IMR-90 (cell line): ENCODE data around the gene TKFC. TPM values are rescaled to one million over a fixed set of nuclear protein-coding genes. Genes with fewer than 3 reads are reported as not detected.

ENCODE experiments used
- ATAC-seq: fragments of 200-7000 bp; cut with Tn5 transposase; 2 replicates; pipeline ENCODE4 v1.9.1; 2020; ENCODE audit warnings: low read depth, mild to moderate bottlenecking, moderate library complexity
- BruUV-seq: library from RNA; stranded (reverse); fragments of 400-500 nt; replicated peaks from 2 replicates; lab custom pipeline; 2021; lab: Mats Ljungman, UMichigan
- CTCF ChIA-PET: fragments of 300-600 bp; formaldehyde crosslinking; extraction: SDS; loops from one replicate; lab custom pipeline; 2021; ENCODE audit warnings: antibody characterized with exemption; lab: Yijun Ruan, JAX
- POLR2A ChIA-PET: fragments of 300-600 bp; sonication (Branson Sonifier 250); formaldehyde crosslinking; loops from one replicate; lab custom pipeline; 2022; ENCODE audit warnings: antibody characterized with exemption; ENCODE audit not compliant: unreplicated experiment; lab: Charles Lee
- DNase-seq: peaks from one replicate; pipeline ENCODE4 v3.0.0; 2013
- H2AFZ ChIP-seq: replicated peaks from 2 replicates; pipeline ENCODE3; 2013; ENCODE audit warnings: low read length, mild to moderate bottlenecking; ENCODE audit not compliant: poor library complexity
- H2AK5ac ChIP-seq: 2 replicates; pipeline ENCODE4 v1.6.1; 2013; ENCODE audit warnings: low read depth, low read length, inconsistent platforms
- H2AK9ac ChIP-seq: replicated peaks from 2 replicates; pipeline ENCODE3; 2013; ENCODE audit warnings: mild to moderate bottlenecking, low read depth, low read length, moderate library complexity; ENCODE audit not compliant: poor library complexity
- H2BK120ac ChIP-seq: 2 replicates; pipeline ENCODE4 v1.6.1; 2013; ENCODE audit warnings: low read depth, low read length, inconsistent platforms
- H2BK15ac ChIP-seq: 3 replicates; pipeline ENCODE4 v1.6.1; 2013; ENCODE audit warnings: low read depth, low read length, inconsistent platforms
- H2BK20ac ChIP-seq: 2 replicates; pipeline ENCODE4 v1.6.1; 2013; ENCODE audit warnings: low read depth, mild to moderate bottlenecking, inconsistent platforms, low read length, moderate library complexity
- H2BK5ac ChIP-seq: 2 replicates; pipeline ENCODE4 v1.6.1; 2013; ENCODE audit warnings: mild to moderate bottlenecking, low read depth, low read length, inconsistent platforms; ENCODE audit not compliant: poor library complexity, severe bottlenecking
- H3K14ac ChIP-seq: replicated peaks from 2 replicates; pipeline ENCODE4 v1.6.1; 2013; ENCODE audit warnings: low read depth, low read length, inconsistent platforms
- H3K18ac ChIP-seq: 2 replicates; pipeline ENCODE4 v1.6.1; 2013; ENCODE audit warnings: low read depth, low read length, control low read depth
- H3K23ac ChIP-seq: 2 replicates; pipeline ENCODE4 v1.6.1; 2013; ENCODE audit warnings: low read depth, low read length, inconsistent platforms
- H3K27ac ChIP-seq: 2 replicates; pipeline ENCODE4 v1.5.1; 2013; ENCODE audit warnings: mild to moderate bottlenecking, control low read depth, low read length; ENCODE audit not compliant: insufficient read depth
- H3K27me3 ChIP-seq: 2 replicates; pipeline ENCODE4 v1.6.1; 2013; ENCODE audit warnings: low read length; ENCODE audit not compliant: control insufficient read depth, insufficient read depth
- H3K36me3 ChIP-seq: 2 replicates; pipeline ENCODE4 v1.6.1; 2013; ENCODE audit warnings: low read length, mixed read lengths; ENCODE audit not compliant: control insufficient read depth, insufficient read depth
- H3K4ac ChIP-seq: 2 replicates; pipeline ENCODE4 v1.6.1; 2013; ENCODE audit warnings: low read depth, low read length, inconsistent platforms
- H3K4me1 ChIP-seq: 2 replicates; pipeline ENCODE4 v1.6.1; 2013; ENCODE audit warnings: low read length, mixed read lengths; ENCODE audit not compliant: control insufficient read depth, insufficient read depth
- H3K4me2 ChIP-seq: 2 replicates; pipeline ENCODE4 v1.6.1; 2013; ENCODE audit warnings: low read depth, mild to moderate bottlenecking, control low read depth, low read length, moderate library complexity
- H3K4me3 ChIP-seq: 2 replicates; pipeline ENCODE4 v1.5.1; 2013; ENCODE audit warnings: low read depth, mild to moderate bottlenecking, control low read depth, low read length, moderate library complexity; ENCODE audit not compliant: insufficient read depth
- H3K56ac ChIP-seq: 2 replicates; pipeline ENCODE4 v1.6.1; 2013; ENCODE audit warnings: low read length, inconsistent platforms; ENCODE audit not compliant: insufficient read depth; ENCODE audit errors: extremely low read depth
- H3K79me1 ChIP-seq, 2 experiments: 2 replicates each; pipeline ENCODE4 v1.6.1; 2013; ENCODE audit warnings: low read length in 2 of 2, inconsistent platforms in 1 of 2, low read depth in 1 of 2
- H3K9ac ChIP-seq: 2 replicates; pipeline ENCODE4 v1.6.1; 2013; ENCODE audit warnings: low read depth, low read length, control low read depth
- H3K9me1 ChIP-seq: 2 replicates; pipeline ENCODE4 v1.6.1; 2013; ENCODE audit warnings: low read length, inconsistent platforms; ENCODE audit not compliant: insufficient read depth
- H3K9me3 ChIP-seq: 2 replicates; pipeline ENCODE4 v1.6.1; 2013; ENCODE audit warnings: low read length; ENCODE audit not compliant: control insufficient read depth, insufficient read depth
- H4K20me1 ChIP-seq: 2 replicates; pipeline ENCODE4 v1.6.1; 2013; ENCODE audit warnings: low read length, inconsistent platforms; ENCODE audit not compliant: insufficient read depth
- H4K5ac ChIP-seq: 2 replicates; pipeline ENCODE4 v1.6.1; 2013; ENCODE audit warnings: mild to moderate bottlenecking, low read depth, low read length, control low read depth
- H4K8ac ChIP-seq, 2 experiments: 2 replicates each; pipeline ENCODE4 v1.6.1; 2013; ENCODE audit warnings: low read depth in 2 of 2, low read length in 2 of 2, control low read depth in 1 of 2, inconsistent platforms in 1 of 2
- H4K91ac ChIP-seq: 2 replicates; pipeline ENCODE4 v1.6.1; 2013; ENCODE audit warnings: low read depth, low read length, inconsistent platforms; ENCODE audit not compliant: insufficient read depth
- FOS ChIP-seq: fragments of 150-350 bp; IDR thresholded peaks from 2 replicates; pipeline ENCODE4 v1.6.1; 2016; ENCODE audit warnings: low read depth, low read length
- MAZ ChIP-seq: IDR thresholded peaks from 2 replicates; pipeline ENCODE4 v1.6.1; 2012; ENCODE audit warnings: low read depth, mild to moderate bottlenecking, low read length, improper control_type of control experiment, moderate library complexity, borderline replicate concordance
- POLR2A ChIP-seq: IDR thresholded peaks from 2 replicates; pipeline ENCODE4 v1.6.1; 2012; ENCODE audit warnings: mild to moderate bottlenecking, low read depth, low read length
- WGBS, 2 experiments: methylation state at CpG; one replicate each; pipeline versions ENCODE4 v1.1.5 to v1.1.7; 2013; ENCODE audit warnings: missing lambda C conversion rate in 2 of 2; ENCODE audit not compliant: insufficient read length in 1 of 2; ENCODE audit errors: extremely low coverage in 2 of 2; 5-methylcytosine and 5-hydroxymethylcytosine counted together
- dilution Hi-C: fragments of 300-500 bp; cut with HindIII; formaldehyde crosslinking; loops from one replicate; pipeline ENCODE4 v1.14.3; 2018; ENCODE audit warnings: low sequenced_read_pairs; ENCODE audit not compliant: unreplicated experiment
- in situ Hi-C: fragments of 300-500 bp; cut with MboI; formaldehyde crosslinking; loops from 3 replicates; pipeline ENCODE4 v1.14.3; 2019; ENCODE audit warnings: low sequenced_read_pairs, inconsistent platforms, mixed read lengths
- intact Hi-C: fragments of 100-400 bp; cut with micrococcal nuclease; formaldehyde crosslinking; loops from 2 replicates; pipeline ENCODE4 v1.10.0; 2022
- polyA plus RNA-seq, 3 experiments: library from polyadenylated mRNA; depleted of rRNA; stranded (reverse); fragments of >200 nt; gene quantifications; 2 replicates each; pipeline ENCODE4 v1.2.3, GENCODE V29; 2012; ENCODE audit warnings: low replicate concordance in 1 of 3
- total RNA-seq: library from RNA; depleted of rRNA; stranded (reverse); fragments of >200 nt; gene quantifications from 2 replicates; pipeline ENCODE4 v1.2.3, GENCODE V29; 2012

The TKFC gene
- total and polyA plus RNA-seq, 2 of the 4 experiments (the other 2 are of a cell fraction): 10.4 to 30.8 TPM

DNA sequence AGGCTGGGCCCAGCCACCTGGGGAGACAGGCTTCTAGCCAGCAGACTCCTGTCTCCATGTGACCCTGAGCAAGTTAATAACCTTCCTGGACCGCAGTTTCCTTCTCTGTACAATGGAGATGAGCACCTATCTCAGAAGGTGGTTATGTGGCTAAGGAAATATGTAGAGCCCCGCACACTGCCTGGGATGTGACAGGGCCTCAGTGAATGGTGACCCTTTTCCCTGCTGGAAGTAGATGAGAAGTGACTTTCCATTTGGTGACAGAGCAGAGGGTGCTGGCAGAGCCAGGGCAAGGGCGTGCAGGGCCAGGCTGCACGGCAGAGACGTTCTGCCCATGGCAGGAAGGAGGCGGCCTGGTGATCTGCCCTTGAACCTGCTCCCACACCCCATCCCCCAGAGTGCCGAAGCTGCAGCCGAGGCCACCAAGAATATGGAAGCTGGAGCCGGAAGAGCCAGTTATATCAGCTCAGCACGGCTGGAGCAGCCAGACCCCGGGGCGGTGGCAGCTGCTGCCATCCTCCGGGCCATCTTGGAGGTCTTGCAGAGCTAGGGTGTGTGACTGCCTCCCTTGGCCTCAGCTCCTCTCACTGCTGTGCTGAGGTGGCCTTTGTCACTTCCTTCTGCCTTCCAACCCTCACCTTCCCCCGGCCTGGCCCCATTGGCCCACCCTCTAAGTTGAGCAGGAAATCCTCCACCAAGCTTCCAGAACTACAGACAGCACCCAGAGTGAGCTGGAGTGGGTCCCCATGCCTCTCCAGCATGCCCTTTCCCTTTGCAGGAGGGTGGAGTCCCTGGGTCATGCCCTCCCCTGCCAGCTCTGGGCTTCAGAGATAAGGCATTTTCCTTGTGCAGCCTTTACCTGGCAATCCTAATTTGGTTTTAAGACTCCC, 13.2 kb downstream of the TKFC start (continued):
- TF ChIP-seq MAZ: no peak

DNA sequence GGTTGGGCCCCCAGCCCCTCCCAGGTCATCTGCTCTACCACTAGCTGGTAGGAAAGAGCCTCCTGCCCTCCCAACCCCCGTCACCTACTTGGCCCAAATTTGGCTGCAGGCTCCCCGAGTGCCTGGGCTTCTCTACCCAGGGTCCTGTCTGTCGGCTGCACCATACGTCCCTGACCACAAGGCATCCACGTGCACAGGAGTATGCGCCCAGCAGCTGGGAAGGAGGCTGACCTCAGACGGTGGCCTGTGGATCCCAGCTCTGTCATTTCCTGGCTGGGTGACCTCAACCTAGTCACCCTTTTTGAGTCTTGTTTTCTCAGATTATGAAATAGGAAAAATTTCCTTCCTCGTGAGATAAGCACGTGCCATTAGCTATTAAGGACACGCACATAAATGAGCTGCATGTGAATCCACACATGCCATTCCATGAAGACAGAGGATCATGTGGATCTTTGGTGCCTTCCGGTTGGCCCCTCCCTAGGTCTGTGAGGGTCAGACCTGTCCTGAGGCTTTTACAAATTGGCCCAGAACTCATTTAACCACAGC, 15.0 kb downstream of the TKFC start:
- dilution Hi-C loops (no loop called here), in situ Hi-C loops (no loop called here), intact Hi-C loops (no loop called here)
- no peak overlapping the region for H3K4ac ChIP-seq
- no peak overlapping the region for H2AK9ac ChIP-seq
- no peak overlapping the region for H3K4me3 ChIP-seq
- H3K79me1 ChIP-seq: no peaks in the 10 kb centered on the region
- DNase-seq: no peak
- no peaks in the 10 kb centered on the region for H3K9me3 ChIP-seq
- H3K56ac ChIP-seq: no peak overlapping the region
- H2AFZ ChIP-seq: no peak overlapping the region
- no peak overlapping the region for H3K23ac ChIP-seq
- TF ChIP-seq POLR2A: no peak
- no peak for TF ChIP-seq FOS
- no peak overlapping the region for H2BK120ac ChIP-seq
- ChIA-PET POLR2A (interaction anchor here (0.5 kb wide), 1 partner anchor 158 kb away, joined by 4 read pairs; no protein-coding TSS in a partner anchor), CTCF (interaction anchor here (0.6 to 1.1 kb wide), 2 partner anchors 12 to 87 kb away, joined by 3 read pairs; no protein-coding TSS in a partner anchor)
- no TSS peak for BruUV-seq
- H2BK20ac ChIP-seq: no peak overlapping the region
- peaks cover 38% of the 10 kb centered on the region for H3K36me3 ChIP-seq
- no peaks in the 10 kb centered on the region for H3K27me3 ChIP-seq
- H3K9me1 ChIP-seq: peaks cover under 1% of the 10 kb centered on the region; the same call in 1 of the 2 replicates
- no peak overlapping the region for H4K5ac ChIP-seq
- H4K91ac ChIP-seq: no peak overlapping the region
- no peak overlapping the region for H3K9ac ChIP-seq
- H3K4me1 ChIP-seq: no peaks in the 10 kb centered on the region
- no peak overlapping the region for H2BK5ac ChIP-seq
- no peak for ATAC-seq
- no peak overlapping the region for H3K18ac ChIP-seq
- WGBS, 2 experiments: 93% methylated on average over 6 of the region's 11 CpGs; no CpG with 5 or more reads in 1 of the 2 experiments
- H2AK5ac ChIP-seq: no peak overlapping the region
- no peak overlapping the region for H4K8ac ChIP-seq
- no peak overlapping the region for H3K27ac ChIP-seq
- H4K20me1 ChIP-seq: no peaks in the 10 kb centered on the region
- no peak overlapping the region for H3K4me2 ChIP-seq
- no peak overlapping the region for H3K14ac ChIP-seq
- H2BK15ac ChIP-seq: no peak overlapping the region
